ENCODE measurements around the gene ISLR2. TPM values are rescaled to one million over a fixed set of nuclear protein-coding genes. Genes with fewer than 3 reads are reported as not detected.

ISLR2 gene
- total and polyA plus RNA-seq, 2 donors (not counting 3 experiments of a cell fraction or from before 2014, with no cell fraction given) = not detected

DNA sequence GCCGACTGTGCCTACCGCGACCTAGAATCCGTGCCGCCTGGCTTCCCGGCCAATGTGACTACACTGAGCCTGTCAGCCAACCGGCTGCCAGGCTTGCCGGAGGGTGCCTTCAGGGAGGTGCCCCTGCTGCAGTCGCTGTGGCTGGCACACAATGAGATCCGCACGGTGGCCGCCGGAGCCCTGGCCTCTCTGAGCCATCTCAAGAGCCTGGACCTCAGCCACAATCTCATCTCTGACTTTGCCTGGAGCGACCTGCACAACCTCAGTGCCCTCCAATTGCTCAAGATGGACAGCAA lies 44.5 kb downstream of the ISLR2 start:
- no TSS peak for BruUV-seq (replicated peaks)
- H3K9ac ChIP-seq (replicated peaks; ENCODE audit: extremely low read depth, insufficient read depth, low read length) = no peak overlapping the region
- H3K4me1 ChIP-seq (ENCODE audit: control insufficient read depth, extremely low read depth, insufficient read depth, low read length) = peaks cover 14% of the 10 kb centered on the region
- dilution Hi-C loops (cut with MboI; ENCODE audit: extremely low pct_ligation_motif_present, low sequenced_read_pairs) = no loop called here
- DNase-seq (ENCODE audit: low read depth, low spot score) (no peak), FAIRE-seq (no peak)
- no peak overlapping the region for H2AFZ ChIP-seq (ENCODE audit: low read depth, low read length)
- CTCF ChIA-PET = interaction anchor here (0.8 to 1.1 kb wide), 2 partner anchors 13 to 47 kb away, joined by 3 to 4 read pairs; no protein-coding TSS in a partner anchor
- no peaks in the 10 kb centered on the region for H3K36me3 ChIP-seq (ENCODE audit: control insufficient read depth in 2 of 2, extremely low read depth in 1 of 2, insufficient read depth in 2 of 2, low read length in 2 of 2)
- H3K9me3 ChIP-seq (replicated peaks; ENCODE audit: control insufficient read depth, insufficient read depth, low read length) = no peaks in the 10 kb centered on the region
- POLR2A ChIA-PET = no interaction called here
- H3K4me2 ChIP-seq (ENCODE audit: insufficient read depth, low read length) = no peak overlapping the region
- H3K9me1 ChIP-seq (replicated peaks; ENCODE audit: control insufficient read depth, extremely low read depth, insufficient read depth, low read length) = no peaks in the 10 kb centered on the region
- TF ChIP-seq FOS (IDR thresholded peaks at IDR 0.05; ENCODE audit: borderline replicate concordance, insufficient read depth, low read length) (no peak), CTCF (IDR thresholded peaks at IDR 0.05; ENCODE audit: extremely low read depth in 1 of 2, insufficient read depth in 1 of 2, low read depth in 1 of 2, low read length in 2 of 2) (no peak), MYC (IDR thresholded peaks at IDR 0.05; ENCODE audit: low read depth, low read length) (no peak)
- no peaks in the 10 kb centered on the region for H3K79me2 ChIP-seq (ENCODE audit: control insufficient read depth, insufficient read depth, low read length)
- no peak overlapping the region for H3K27ac ChIP-seq (ENCODE audit: insufficient read depth, low read depth, low read length)
- intact Hi-C loops (cut with micrococcal nuclease) = loop anchor here (5.0 kb wide), 1 partner anchor 67 kb away; no protein-coding TSS in a partner anchor
- no peak overlapping the region for H3K4me3 ChIP-seq (replicated peaks in 1 of 3; ENCODE audit: insufficient read depth in 1 of 3, low read depth in 1 of 3, low read length in 3 of 3)
- H4K20me1 ChIP-seq (replicated peaks; ENCODE audit: control insufficient read depth, extremely low read depth, insufficient read depth, low read length) = no peaks in the 10 kb centered on the region
- H3K27me3 ChIP-seq (ENCODE audit: control insufficient read depth in 2 of 2, insufficient read depth in 2 of 2, low read length in 2 of 2) = no peaks in the 10 kb centered on the region

DNA sequence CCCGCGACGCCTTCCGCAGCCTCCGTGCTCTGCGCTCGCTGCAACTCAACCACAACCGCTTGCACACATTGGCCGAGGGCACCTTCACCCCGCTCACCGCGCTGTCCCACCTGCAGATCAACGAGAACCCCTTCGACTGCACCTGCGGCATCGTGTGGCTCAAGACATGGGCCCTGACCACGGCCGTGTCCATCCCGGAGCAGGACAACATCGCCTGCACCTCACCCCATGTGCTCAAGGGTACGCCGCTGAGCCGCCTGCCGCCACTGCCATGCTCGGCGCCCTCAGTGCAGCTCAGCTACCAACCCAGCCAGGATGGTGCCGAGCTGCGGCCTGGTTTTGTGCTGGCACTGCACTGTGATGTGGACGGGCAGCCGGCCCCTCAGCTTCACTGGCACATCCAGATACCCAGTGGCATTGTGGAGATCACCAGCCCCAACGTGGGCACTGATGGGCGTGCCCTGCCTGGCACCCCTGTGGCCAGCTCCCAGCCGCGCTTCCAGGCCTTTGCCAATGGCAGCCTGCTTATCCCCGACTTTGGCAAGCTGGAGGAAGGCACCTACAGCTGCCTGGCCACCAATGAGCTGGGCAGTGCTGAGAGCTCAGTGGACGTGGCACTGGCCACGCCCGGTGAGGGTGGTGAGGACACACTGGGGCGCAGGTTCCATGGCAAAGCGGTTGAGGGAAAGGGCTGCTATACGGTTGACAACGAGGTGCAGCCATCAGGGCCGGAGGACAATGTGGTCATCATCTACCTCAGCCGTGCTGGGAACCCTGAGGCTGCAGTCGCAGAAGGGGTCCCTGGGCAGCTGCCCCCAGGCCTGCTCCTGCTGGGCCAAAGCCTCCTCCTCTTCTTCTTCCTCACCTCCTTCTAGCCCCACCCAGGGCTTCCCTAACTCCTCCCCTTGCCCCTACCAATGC lies 45.1 kb downstream of the ISLR2 start:
- no peak overlapping the region for H3K4me3 ChIP-seq (replicated peaks in 1 of 3; ENCODE audit: insufficient read depth in 1 of 3, low read depth in 1 of 3, low read length in 3 of 3)
- H3K9me3 ChIP-seq (replicated peaks; ENCODE audit: control insufficient read depth, insufficient read depth, low read length) = no peaks in the 10 kb centered on the region
- ChIA-PET CTCF (interaction anchor here (1.1 kb wide), 1 partner anchor 47 kb away, joined by 4 read pairs; no protein-coding TSS in a partner anchor), POLR2A (no interaction called here)
- H3K9ac ChIP-seq (replicated peaks; ENCODE audit: extremely low read depth, insufficient read depth, low read length) = no peak overlapping the region
- H4K20me1 ChIP-seq (replicated peaks; ENCODE audit: control insufficient read depth, extremely low read depth, insufficient read depth, low read length) = no peaks in the 10 kb centered on the region
- no peaks in the 10 kb centered on the region for H3K27me3 ChIP-seq (ENCODE audit: control insufficient read depth in 2 of 2, insufficient read depth in 2 of 2, low read length in 2 of 2)
- DNase-seq (ENCODE audit: low read depth, low spot score) = no peak
- intact Hi-C loops (cut with micrococcal nuclease) = loop anchor here (5.0 kb wide), 1 partner anchor 67 kb away; no protein-coding TSS in a partner anchor
- FAIRE-seq = no peak
- no peaks in the 10 kb centered on the region for H3K79me2 ChIP-seq (ENCODE audit: control insufficient read depth, insufficient read depth, low read length)
- no peak overlapping the region for H3K4me2 ChIP-seq (ENCODE audit: insufficient read depth, low read length)
- no peak overlapping the region for H3K27ac ChIP-seq (ENCODE audit: insufficient read depth, low read depth, low read length)
- BruUV-seq (replicated peaks) = no TSS peak
- no peak overlapping the region for H2AFZ ChIP-seq (ENCODE audit: low read depth, low read length)
- dilution Hi-C loops (cut with MboI; ENCODE audit: extremely low pct_ligation_motif_present, low sequenced_read_pairs) = no loop called here
- H3K4me1 ChIP-seq (ENCODE audit: control insufficient read depth, extremely low read depth, insufficient read depth, low read length) = peaks cover 20% of the 10 kb centered on the region
- no peaks in the 10 kb centered on the region for H3K36me3 ChIP-seq (ENCODE audit: control insufficient read depth in 2 of 2, extremely low read depth in 1 of 2, insufficient read depth in 2 of 2, low read length in 2 of 2)
- no peak for TF ChIP-seq POLR2AphosphoS5 (IDR thresholded peaks at IDR 0.05; ENCODE audit: insufficient read depth, low read depth, low read length)
- no peak for TF ChIP-seq CTCF (IDR thresholded peaks at IDR 0.05; ENCODE audit: extremely low read depth in 1 of 2, insufficient read depth in 1 of 2, low read depth in 1 of 2, low read length in 2 of 2)
- TF ChIP-seq POLR2A (IDR thresholded peaks at IDR 0.05; ENCODE audit: low read depth, low read length) = no peak
- TF ChIP-seq EZH2 (IDR thresholded peaks at IDR 0.05; ENCODE audit: borderline replicate concordance, low read depth, low read length, severe bottlenecking) = no peak
- TF ChIP-seq, protein P1, sequence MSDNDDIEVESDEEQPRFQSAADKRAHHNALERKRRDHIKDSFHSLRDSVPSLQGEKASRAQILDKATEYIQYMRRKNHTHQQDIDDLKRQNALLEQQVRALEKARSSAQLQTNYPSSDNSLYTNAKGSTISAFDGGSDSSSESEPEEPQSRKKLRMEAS (IDR thresholded peaks at IDR 0.05; ENCODE audit: insufficient read depth, insufficient read length) = no peak
- TF ChIP-seq GATA2 (IDR thresholded peaks at IDR 0.05; ENCODE audit: insufficient read depth, insufficient read length, low read depth, low read length) = no peak
- no peak for TF ChIP-seq MYC (IDR thresholded peaks at IDR 0.05; ENCODE audit: low read depth, low read length)
- TF ChIP-seq FOS (IDR thresholded peaks at IDR 0.05; ENCODE audit: borderline replicate concordance, insufficient read depth, low read length) = no peak
- TF ChIP-seq JUN (IDR thresholded peaks at IDR 0.05; ENCODE audit: borderline replicate concordance, insufficient read depth, insufficient read length, low read depth) = no peak
- H3K9me1 ChIP-seq (replicated peaks; ENCODE audit: control insufficient read depth, extremely low read depth, insufficient read depth, low read length) = no peaks in the 10 kb centered on the region
